ENCODE data around the gene ZNF597.
A peak's percentile ranks its signal among the peaks of the same experiment; 100 is the strongest.

ZNF597 gene

GRCh38 chr16:3431779-3432219 is 11.5 kb downstream of the ZNF597 start:
- TF ChIP-seq CTCF (IDR thresholded peaks at IDR 0.05; ENCODE audit: low read depth, low read length): no peak
- DNase-seq (ENCODE audit: extremely low read depth, low read depth): no peak

DNA sequence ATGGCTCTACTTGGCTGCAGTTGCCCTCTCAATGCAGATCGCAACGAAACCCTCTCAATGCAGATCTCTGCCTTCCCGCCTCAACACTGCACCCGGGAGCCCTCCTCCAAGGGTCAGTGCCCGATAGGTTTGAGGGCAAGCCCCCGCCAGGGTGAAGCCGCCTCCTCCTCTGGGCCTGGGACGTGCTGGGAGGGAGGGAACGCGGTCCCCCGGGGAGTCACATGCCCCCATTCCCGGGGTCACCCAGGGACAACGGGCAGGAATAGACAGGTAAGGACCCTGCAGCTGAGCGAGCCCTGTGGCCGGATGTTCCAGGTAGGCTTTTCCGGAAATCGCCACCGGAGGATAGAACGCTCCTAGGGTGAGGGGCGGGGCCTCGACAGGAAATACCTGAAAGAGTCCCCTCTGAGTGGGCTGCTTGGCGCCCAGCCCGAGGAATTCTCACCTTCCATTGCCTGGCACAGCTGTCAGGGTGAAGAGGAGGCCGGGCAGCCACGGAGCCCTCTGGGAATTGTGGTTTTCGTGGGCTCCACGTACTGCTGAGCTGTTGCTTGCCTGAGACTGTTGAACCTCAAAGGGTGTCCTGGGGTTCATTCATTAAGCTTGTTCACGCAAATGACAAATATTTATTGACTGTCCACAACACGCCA is 29.4 kb downstream of the ZNF597 start:
- DNase-seq (ENCODE audit: extremely low read depth, low read depth): no peak
- no peak for TF ChIP-seq CTCF (IDR thresholded peaks at IDR 0.05; ENCODE audit: low read depth, low read length)

GRCh38 chr16:3408561-3409197 is 34.6 kb downstream of the ZNF597 start:
- no peak for TF ChIP-seq CTCF (IDR thresholded peaks at IDR 0.05; ENCODE audit: low read depth, low read length)
- DNase-seq (ENCODE audit: extremely low read depth, low read depth): no peak

DNA sequence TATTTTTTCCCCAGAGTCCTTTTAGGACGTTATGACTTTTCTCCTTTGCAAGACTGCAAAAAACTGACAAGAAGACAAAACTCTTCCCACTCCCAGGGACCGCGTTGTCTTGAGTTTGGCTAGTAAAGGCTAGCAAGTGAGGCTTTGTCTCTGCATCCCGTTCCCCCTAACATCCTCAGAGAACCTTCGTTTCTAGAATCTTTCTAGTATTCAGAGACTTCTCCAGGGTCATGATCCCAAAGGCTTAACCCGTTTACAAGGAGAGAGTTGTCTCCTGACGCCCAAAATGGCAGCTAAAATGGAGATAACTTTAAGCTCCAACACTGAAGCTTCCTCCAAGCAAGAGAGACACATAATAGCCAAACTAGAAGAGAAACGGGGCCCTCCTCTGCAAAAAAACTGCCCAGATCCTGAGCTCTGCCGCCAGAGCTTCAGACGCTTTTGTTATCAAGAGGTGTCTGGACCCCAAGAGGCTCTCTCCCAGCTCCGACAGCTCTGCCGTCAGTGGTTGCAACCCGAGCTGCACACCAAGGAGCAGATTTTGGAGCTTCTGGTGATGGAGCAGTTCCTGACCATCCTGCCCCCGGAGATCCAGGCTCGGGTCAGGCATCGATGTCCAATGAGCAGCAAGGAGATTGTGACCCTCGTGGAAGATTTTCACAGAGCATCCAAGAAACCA is 41.4 kb downstream of the ZNF597 start:
- no peak for TF ChIP-seq CTCF (IDR thresholded peaks at IDR 0.05; ENCODE audit: low read depth, low read length)
- no peak for DNase-seq (ENCODE audit: extremely low read depth, low read depth)

GRCh38 chr16:3400779-3401688 is 42.3 kb downstream of the ZNF597 start, which contains the start of the genes ZNF174 and ZSCAN32:
ZNF174 (plus strand) TSS chr16:3401215; CDS start chr16:3402005, 790 bp downstream.
ZSCAN32 (minus strand) TSS chr16:3401004; CDS start chr16:3397557, 3,447 bp downstream.
- TF ChIP-seq CTCF (IDR thresholded peaks at IDR 0.05; ENCODE audit: low read depth, low read length): no peak
- DNase-seq (ENCODE audit: extremely low read depth, low read depth): peak; percentile 99

- DNase-seq (ENCODE audit: extremely low read depth, low read depth): no peak
- no peak for TF ChIP-seq CTCF (IDR thresholded peaks at IDR 0.05; ENCODE audit: low read depth, low read length)
Measured at GRCh38 chr16:3400446-3400778, 42.9 kb downstream of the ZNF597 start.

Data from AG09319 (cell line).